ENCODE measurements around the gene SLC32A1. TPM values are rescaled to one million over a fixed set of nuclear protein-coding genes. Genes with fewer than 3 reads are reported as not detected.

The SLC32A1 gene
- total RNA-seq, 1 experiment from 2014 or later, result 0.24 TPM

- Histone ChIP-seq H2BK15ac (ENCODE audit: low read depth, low read length) (no peak overlapping the region), H3T11ph (ENCODE audit: low read length) (no peak overlapping the region), H2BK20ac (ENCODE audit: low read depth, low read length, poor library complexity, severe bottlenecking) (no peak overlapping the region), H2AFZ (ENCODE audit: low read length) (no peak overlapping the region), H2AK5ac (ENCODE audit: insufficient read length, low read length) (no peak overlapping the region), H3K23me2 (ENCODE audit: insufficient read length, low read depth, low read length, poor library complexity, severe bottlenecking) (peaks cover 20% of the 10 kb centered on the region), H2BK12ac (ENCODE audit: insufficient read length, low read depth, low read length) (no peak overlapping the region), H4K20me1 (ENCODE audit: control insufficient read depth, insufficient read depth, insufficient read length) (no peaks in the 10 kb centered on the region), H3K9ac (ENCODE audit: extremely low read depth, insufficient read length, low read length) (no peak overlapping the region), H3K79me1 (ENCODE audit: insufficient read depth, low read depth, low read length, poor library complexity, severe bottlenecking) (no peaks in the 10 kb centered on the region), H4K5ac (ENCODE audit: insufficient read length, low read depth, low read length) (no peak overlapping the region), H3K56ac (ENCODE audit: insufficient read length, low read depth, low read length) (no peak overlapping the region), H3K27ac (ENCODE audit: insufficient read length, low read depth, low read length) (no peak overlapping the region), H3K27me3 (ENCODE audit: insufficient read depth, low read length) (peaks cover 45% of the 10 kb centered on the region), H3K23ac (ENCODE audit: insufficient read length, low read depth, low read length) (no peak overlapping the region), H3K9me3 (ENCODE audit: control insufficient read depth, low read depth, low read length) (no peaks in the 10 kb centered on the region), H2BK120ac (ENCODE audit: low read depth, low read length, poor library complexity, severe bottlenecking) (no peak overlapping the region), H3K18ac (ENCODE audit: insufficient read length, low read depth, low read length) (no peak overlapping the region), H3K4me1 (ENCODE audit: insufficient read depth, low read length) (peaks cover 6% of the 10 kb centered on the region; the same call in 1 of the 2 replicates), H3K4ac (ENCODE audit: low read depth, low read length) (no peak overlapping the region), H3K4me2 (ENCODE audit: insufficient read depth, insufficient read length, low read length) (peak overlapping the region; percentile 67), H3K79me2 (ENCODE audit: insufficient read depth, low read length) (0 out of 2 replicates have a peak, but pooled peaks cover 3% of the 10 kb centered on the region), H3K14ac (ENCODE audit: insufficient read depth, low read length) (no peak overlapping the region), H2BK5ac (ENCODE audit: insufficient read length, low read length) (no peak overlapping the region), H4K8ac (replicated peaks; ENCODE audit: insufficient read length, low read depth, low read length) (no peak overlapping the region), H4K91ac (ENCODE audit: insufficient read length, low read depth, low read length) (no peak overlapping the region)
- peak; percentile 91 for DNase-seq
- H3K36me3 Mint-ChIP-seq (ENCODE audit: insufficient read depth in 1 of 3, low read depth in 3 of 3), result peaks cover 0 to 2% (median 0%) of the 10 kb centered on the region in 3 experiments; a peak in 1 of 7 replicates
- peaks cover 44 to 55% of the 10 kb centered on the region in 2 experiments for H3K4me1 Mint-ChIP-seq
- peaks cover 99% of the 10 kb centered on the region for H3K27me3 Mint-ChIP-seq (ENCODE audit: low read depth)
- TF ChIP-seq, protein P1, sequence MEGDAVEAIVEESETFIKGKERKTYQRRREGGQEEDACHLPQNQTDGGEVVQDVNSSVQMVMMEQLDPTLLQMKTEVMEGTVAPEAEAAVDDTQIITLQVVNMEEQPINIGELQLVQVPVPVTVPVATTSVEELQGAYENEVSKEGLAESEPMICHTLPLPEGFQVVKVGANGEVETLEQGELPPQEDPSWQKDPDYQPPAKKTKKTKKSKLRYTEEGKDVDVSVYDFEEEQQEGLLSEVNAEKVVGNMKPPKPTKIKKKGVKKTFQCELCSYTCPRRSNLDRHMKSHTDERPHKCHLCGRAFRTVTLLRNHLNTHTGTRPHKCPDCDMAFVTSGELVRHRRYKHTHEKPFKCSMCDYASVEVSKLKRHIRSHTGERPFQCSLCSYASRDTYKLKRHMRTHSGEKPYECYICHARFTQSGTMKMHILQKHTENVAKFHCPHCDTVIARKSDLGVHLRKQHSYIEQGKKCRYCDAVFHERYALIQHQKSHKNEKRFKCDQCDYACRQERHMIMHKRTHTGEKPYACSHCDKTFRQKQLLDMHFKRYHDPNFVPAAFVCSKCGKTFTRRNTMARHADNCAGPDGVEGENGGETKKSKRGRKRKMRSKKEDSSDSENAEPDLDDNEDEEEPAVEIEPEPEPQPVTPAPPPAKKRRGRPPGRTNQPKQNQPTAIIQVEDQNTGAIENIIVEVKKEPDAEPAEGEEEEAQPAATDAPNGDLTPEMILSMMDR (conservative IDR thresholded peaks at IDR 0.05), result peak; percentile 99
- WGBS (ENCODE audit: extremely low coverage, insufficient read length, low lambda C conversion rate), result no CpG with 5 or more reads among the region's 40 CpGs
- H3K9me3 Mint-ChIP-seq, result peaks cover 4 to 6% of the 10 kb centered on the region in 2 experiments; a peak in 3 of 5 replicates
- H3K4me3 Mint-ChIP-seq, result peak overlapping the region; percentile 49 to 78
- no peak overlapping the region for H3K27ac Mint-ChIP-seq
These were observed 6.9 kb downstream of the SLC32A1 start for GRCh38 chr20:38730989-38731737.

All from H9 (cell line).